Measurements from ENCODE around the gene EIF5AL1.
"Not testable (repeated sequence)": the region's sequence is repeated elsewhere in the genome, so short reads cannot be mapped to it uniquely, and the experiment has no call there.

DNA sequence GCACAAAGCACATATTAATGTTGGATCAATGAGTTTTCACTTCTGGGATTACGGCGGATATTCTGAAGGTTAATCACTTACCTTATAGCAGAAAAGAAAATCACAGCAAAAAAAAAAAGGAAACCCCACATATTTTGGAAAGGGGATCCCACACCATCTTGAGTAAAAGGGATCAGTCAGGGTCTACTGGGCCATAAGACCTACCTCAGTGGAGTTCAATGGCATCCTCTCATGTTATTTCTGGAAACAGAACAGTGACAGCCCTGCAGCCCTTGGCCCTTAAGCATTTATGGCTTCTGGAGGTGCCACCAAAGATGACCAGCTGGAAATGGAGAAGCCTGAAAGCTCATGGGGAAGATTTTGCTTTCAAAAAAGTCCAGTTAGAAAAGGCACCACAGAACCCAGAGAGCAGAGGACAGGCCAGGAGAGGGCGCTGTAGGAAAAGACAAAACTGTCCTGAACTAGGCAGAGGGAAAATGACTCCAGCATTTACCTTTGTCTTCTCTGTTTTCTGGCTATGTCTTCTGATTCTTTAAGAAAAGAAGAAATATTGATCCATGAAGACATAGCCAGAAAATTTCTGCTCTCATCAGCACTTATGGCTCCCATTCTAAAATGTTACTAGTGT is 2.9 kb upstream of the EIF5AL1 start:
- TF ChIP-seq POLR2A, POLR2AphosphoS5 (IDR thresholded peaks at IDR 0.05; ENCODE audit: low read depth, low read length): not testable (repeated sequence)
